Naive thymus-derived CD8-positive, alpha-beta T cell (primary cell): ENCODE results near the gene ARAP2. TPM values are rescaled to one million over a fixed set of nuclear protein-coding genes. Genes with fewer than 3 reads are reported as not detected.

Experiments
- ATAC-seq, 2 donors: fragments of 150-1000 bp; cut with Tn5 transposase in 1 of 2; sonication (Bioruptor Pico), chemical (Tn5 transposase) in 1 of 2; 1 replicate in 1 of 2; 2 replicates in 1 of 2; pipeline ENCODE4 v1.10.0; 2021; ENCODE audit warnings: mild to moderate bottlenecking in 2 of 2, moderate library complexity in 2 of 2
- POLR2A ChIA-PET: fragments of 350-600 bp; sonication (Branson Sonifier 250); formaldehyde crosslinking; loops from one replicate; lab custom pipeline; 2021; ENCODE audit warnings: antibody characterized with exemption; lab: Charles Lee
- DNase-seq, 10 donors: peaks; one replicate each; pipeline versions ENCODE4 v3.0.0 to v3.0.0-alpha.2; 2020 to 2022
- H3K27ac Mint-ChIP-seq, 10 donors: one replicate each; pipeline ENCODE4 v1.8.0; 2020 to 2022; ENCODE audit warnings: mild to moderate bottlenecking in 10 of 10, mixed read lengths in 10 of 10, moderate library complexity in 4 of 10, inconsistent platforms in 1 of 10
- H3K27me3 Mint-ChIP-seq, 5 donors: one replicate each; pipeline ENCODE4 v1.8.0; 2021 to 2022; ENCODE audit warnings: mixed read lengths in 5 of 5
- H3K36me3 Mint-ChIP-seq, 3 donors: one replicate each; pipeline ENCODE4 v1.8.0; 2020 to 2022; ENCODE audit warnings: mixed read lengths in 3 of 3, mild to moderate bottlenecking in 2 of 3, inconsistent platforms in 1 of 3
- H3K4me1 Mint-ChIP-seq, 4 donors: one replicate each; pipeline ENCODE4 v1.8.0; 2021 to 2022; ENCODE audit warnings: mixed read lengths in 4 of 4
- H3K4me3 Mint-ChIP-seq, 10 donors: one replicate each; pipeline ENCODE4 v1.8.0; 2020 to 2022; ENCODE audit warnings: mild to moderate bottlenecking in 10 of 10, mixed read lengths in 10 of 10, moderate library complexity in 6 of 10, inconsistent platforms in 1 of 10
- H3K9me3 Mint-ChIP-seq, 9 donors: one replicate each; pipeline ENCODE4 v1.8.0; 2020 to 2022; ENCODE audit warnings: mixed read lengths in 9 of 9, mild to moderate bottlenecking in 3 of 9, inconsistent platforms in 1 of 9, moderate library complexity in 1 of 9
- polyA plus RNA-seq, 3 donors: library from polyadenylated mRNA; unstranded; fragments of 300-500 nt; fragmentation: Illumina TruSeq; gene quantifications; one replicate each; pipeline ENCODE4 v1.2.3, GENCODE V29; 2021
- total RNA-seq, 8 experiments: library from RNA in 2 of 8; stranded (reverse) in 2 of 8; gene quantifications; one replicate each; pipeline ENCODE4 v1.2.3 and lab custom pipeline; 2021 to 2026

ARAP2 gene
- total and polyA plus RNA-seq, 5 experiments from 2014 or later = 11.2 to 46.3 (median 19.0) TPM

DNA sequence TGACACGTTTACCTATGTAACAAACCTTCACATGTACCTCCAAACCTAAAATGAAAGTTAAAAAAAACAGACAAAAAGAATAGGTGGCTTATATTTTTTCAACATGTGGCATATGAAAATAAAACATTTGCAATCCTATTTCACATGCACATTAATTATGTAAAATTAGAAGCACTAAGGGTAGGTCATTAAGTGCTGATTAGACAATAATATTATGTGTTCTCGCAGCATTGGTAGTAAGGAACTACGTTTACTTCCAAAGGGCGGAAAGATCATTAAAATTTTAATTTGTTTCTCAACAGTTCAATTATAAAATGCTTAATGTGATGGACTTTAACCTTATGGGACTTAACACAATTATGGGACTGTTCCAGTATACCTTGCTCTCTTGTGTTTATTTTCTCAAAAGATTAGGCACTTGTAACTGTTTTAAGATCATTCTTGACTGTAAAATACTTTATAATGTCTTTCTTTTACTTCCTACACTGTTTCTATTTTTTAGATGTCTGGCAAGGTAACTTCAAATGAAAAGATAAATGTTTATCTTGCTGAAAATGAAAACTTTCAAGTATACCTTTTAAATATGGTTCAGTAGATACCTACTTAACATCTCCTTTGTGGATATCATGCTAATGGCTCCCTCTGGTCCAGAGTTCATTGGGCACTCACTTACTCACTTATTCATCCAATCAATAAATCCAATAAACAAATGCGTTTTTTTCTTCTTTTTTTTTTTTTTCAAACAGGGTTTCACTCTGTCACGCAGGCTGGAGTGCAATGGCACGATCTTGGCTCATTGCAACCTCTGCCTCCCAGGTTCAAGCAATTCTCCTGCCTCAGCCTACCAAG, 202.0 kb downstream of the ARAP2 start:
- DNase-seq (no peak), ATAC-seq (no peak)
- Mint-ChIP-seq H3K27me3 (peaks cover 0 to 1% (median 0%) of the 10 kb centered on the region in 5 donors), H3K36me3 (peaks cover 0 to 4% (median 2%) of the 10 kb centered on the region in 3 donors), H3K4me1 (peaks cover 0 to 8% (median under 1%) of the 10 kb centered on the region in 4 donors), H3K4me3 (no peak overlapping the region), H3K9me3 (peaks cover 0 to 5% (median 0%) of the 10 kb centered on the region in 9 donors), H3K27ac (no peak overlapping the region)
- POLR2A ChIA-PET = no interaction called here

DNA sequence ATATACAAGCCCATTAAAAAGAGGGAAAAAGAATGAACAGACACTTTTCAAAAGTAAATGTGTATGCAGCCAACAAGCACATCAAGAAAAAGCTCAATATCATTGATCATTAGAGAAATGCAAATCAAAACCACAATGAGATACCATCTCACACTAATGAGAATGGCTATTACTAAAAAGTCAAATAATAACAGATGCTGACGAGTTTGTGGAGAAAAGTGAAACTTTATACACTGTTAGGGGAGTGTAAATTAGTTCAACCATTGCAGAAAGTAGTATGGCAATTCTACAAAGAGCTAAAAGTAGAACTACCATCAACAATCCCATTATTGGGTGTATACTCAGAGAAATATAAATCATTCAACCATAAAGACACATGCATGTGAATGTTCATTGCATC, 203.0 kb downstream of the ARAP2 start:
- POLR2A ChIA-PET = no interaction called here
- H3K27ac Mint-ChIP-seq = no peak overlapping the region
- DNase-seq = no peak
- peaks cover 0 to 5% (median 0%) of the 10 kb centered on the region in 9 donors for H3K9me3 Mint-ChIP-seq
- peaks cover 0 to 8% (median under 1%) of the 10 kb centered on the region in 4 donors for H3K4me1 Mint-ChIP-seq
- no peak overlapping the region for H3K4me3 Mint-ChIP-seq
- no peak for ATAC-seq
- peaks cover 0 to 1% (median 0%) of the 10 kb centered on the region in 5 donors for H3K27me3 Mint-ChIP-seq
- peaks cover 0 to 7% (median 4%) of the 10 kb centered on the region in 3 donors for H3K36me3 Mint-ChIP-seq

DNA sequence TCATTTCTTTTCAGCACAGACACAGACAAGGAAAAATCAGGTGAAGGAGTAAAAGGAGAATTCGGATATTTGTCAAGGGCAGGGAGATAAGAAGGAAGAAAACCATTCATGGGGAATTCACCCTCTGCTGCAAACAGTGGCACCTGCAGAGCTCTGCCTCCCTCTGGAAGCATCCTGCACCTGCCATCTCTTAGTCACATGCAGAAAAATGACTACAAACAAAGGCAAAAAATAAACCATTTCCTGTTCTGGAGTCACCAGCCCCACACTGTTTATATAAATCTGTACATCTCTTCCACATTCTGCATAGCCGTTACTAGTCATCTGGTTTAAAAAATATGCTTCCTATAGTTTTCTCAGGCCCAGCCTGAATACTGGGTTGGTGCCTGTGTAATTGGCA, 205.3 kb downstream of the ARAP2 start:
- peaks cover 0 to 10% (median 0%) of the 10 kb centered on the region in 9 donors for H3K9me3 Mint-ChIP-seq
- POLR2A ChIA-PET = no interaction called here
- no peak overlapping the region for H3K4me3 Mint-ChIP-seq
- peaks cover 0 to 8% (median under 1%) of the 10 kb centered on the region in 4 donors for H3K4me1 Mint-ChIP-seq
- DNase-seq (no peak), ATAC-seq (no peak)
- peaks cover 0 to 15% (median 15%) of the 10 kb centered on the region in 3 donors for H3K36me3 Mint-ChIP-seq
- H3K27me3 Mint-ChIP-seq = peaks cover 0 to 1% (median 0%) of the 10 kb centered on the region in 5 donors
- no peak overlapping the region for H3K27ac Mint-ChIP-seq

DNA sequence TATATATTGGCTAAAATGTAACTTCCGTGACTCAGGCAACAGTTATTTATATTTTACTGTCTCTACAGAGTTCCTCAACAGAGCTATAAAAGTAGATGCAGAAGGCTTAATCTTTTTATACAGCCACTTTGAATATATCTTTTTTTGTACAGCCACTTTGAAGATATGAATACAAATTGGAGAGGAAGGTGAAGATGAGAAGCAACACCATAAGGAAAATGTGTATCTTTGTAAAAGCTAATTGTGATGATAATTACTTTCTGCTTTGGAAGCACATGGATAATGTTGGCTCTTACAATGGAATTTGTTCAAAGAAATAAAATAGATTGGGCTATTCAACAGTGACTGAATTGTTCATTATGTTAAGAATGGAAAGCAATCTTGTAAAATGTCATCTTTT, 205.8 kb downstream of the ARAP2 start:
- POLR2A ChIA-PET = no interaction called here
- DNase-seq = no peak
- no peak overlapping the region for H3K27ac Mint-ChIP-seq
- H3K9me3 Mint-ChIP-seq = peaks cover 0 to 15% (median 0%) of the 10 kb centered on the region in 9 donors
- H3K27me3 Mint-ChIP-seq = peaks cover 0 to under 1% (median 0%) of the 10 kb centered on the region in 5 donors
- no peak for ATAC-seq
- peaks cover 0 to 8% (median under 1%) of the 10 kb centered on the region in 4 donors for H3K4me1 Mint-ChIP-seq
- H3K4me3 Mint-ChIP-seq = no peak overlapping the region
- peaks cover 0 to 19% (median 15%) of the 10 kb centered on the region in 3 donors for H3K36me3 Mint-ChIP-seq

DNA sequence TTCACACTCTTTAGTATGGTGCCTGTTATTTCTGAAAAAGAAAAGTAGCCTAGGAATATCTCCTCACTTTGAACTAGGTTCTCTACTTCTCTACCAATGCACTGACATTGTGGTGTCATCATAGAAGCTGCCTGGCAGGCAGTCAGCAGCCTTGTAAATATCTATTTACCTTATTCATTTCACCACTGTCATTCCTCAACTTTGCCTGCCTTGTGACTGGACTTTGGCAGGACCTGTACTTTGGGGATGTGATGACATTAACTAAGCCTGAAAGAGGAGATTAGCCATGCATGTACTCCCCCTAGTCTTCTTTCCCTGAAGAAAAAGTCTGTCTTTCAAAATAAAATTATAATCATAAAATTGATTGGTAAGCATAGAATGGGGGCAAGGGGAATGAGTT, 207.2 kb downstream of the ARAP2 start:
- no peaks in the 10 kb centered on the region for H3K27me3 Mint-ChIP-seq
- H3K9me3 Mint-ChIP-seq = peaks cover 0 to 20% (median 0%) of the 10 kb centered on the region in 9 donors
- H3K4me1 Mint-ChIP-seq = peaks cover 0 to 8% (median under 1%) of the 10 kb centered on the region in 4 donors
- H3K36me3 Mint-ChIP-seq = peaks cover 0 to 19% (median 15%) of the 10 kb centered on the region in 3 donors
- DNase-seq (no peak), ATAC-seq (no peak)
- H3K4me3 Mint-ChIP-seq = no peak overlapping the region
- POLR2A ChIA-PET = no interaction called here
- no peak overlapping the region for H3K27ac Mint-ChIP-seq

DNA sequence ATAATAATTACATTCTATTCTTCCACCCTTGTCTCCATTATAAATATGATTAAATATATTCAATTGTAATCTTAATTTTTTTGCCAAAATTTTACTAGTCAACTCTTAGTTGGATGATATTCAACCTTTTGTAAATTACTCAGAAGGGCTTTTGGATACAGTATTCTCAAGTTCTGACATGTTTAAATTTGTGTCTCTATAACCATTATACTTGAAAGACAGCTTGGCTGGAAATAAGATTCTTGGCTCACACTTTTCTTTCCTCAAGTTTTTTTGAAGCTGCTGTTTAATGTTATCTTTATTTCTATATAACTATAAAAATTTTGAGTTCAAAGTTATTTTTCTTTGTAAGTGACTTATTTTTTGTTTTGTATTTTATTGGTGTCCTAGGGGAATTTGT, 214.4 kb downstream of the ARAP2 start:
- POLR2A ChIA-PET = no interaction called here
- Mint-ChIP-seq H3K36me3 (peaks cover 0 to 12% (median 5%) of the 10 kb centered on the region in 3 donors), H3K9me3 (peaks cover 0 to 15% (median 0%) of the 10 kb centered on the region in 9 donors), H3K27me3 (no peaks in the 10 kb centered on the region), H3K4me3 (no peak overlapping the region), H3K4me1 (no peaks in the 10 kb centered on the region), H3K27ac (no peak overlapping the region)
- no peak for ATAC-seq
- DNase-seq = no peak

DNA sequence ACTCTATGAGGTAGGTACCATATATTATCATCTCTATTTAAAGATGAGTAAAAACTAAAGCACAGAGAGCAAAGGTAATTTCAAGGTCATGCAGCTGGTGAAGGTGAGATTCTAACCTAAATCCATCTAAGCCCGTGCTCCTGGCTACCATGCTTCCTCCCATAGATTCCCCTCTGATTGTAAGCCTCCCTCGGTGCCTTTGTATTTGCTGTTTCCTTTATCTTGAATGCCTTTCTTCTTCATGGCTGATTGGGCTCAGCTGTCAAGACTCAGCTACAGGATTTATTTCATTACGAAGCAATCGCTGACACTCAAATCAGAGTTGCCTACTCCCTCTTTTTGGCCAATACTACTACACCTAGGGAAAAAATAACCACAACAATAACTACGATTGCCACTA, 217.1 kb downstream of the ARAP2 start:
- no peak overlapping the region for H3K4me3 Mint-ChIP-seq
- no peaks in the 10 kb centered on the region for H3K27me3 Mint-ChIP-seq
- no peaks in the 10 kb centered on the region for H3K4me1 Mint-ChIP-seq
- POLR2A ChIA-PET = no interaction called here
- H3K36me3 Mint-ChIP-seq = no peaks in the 10 kb centered on the region
- no peaks in the 10 kb centered on the region for H3K9me3 Mint-ChIP-seq
- ATAC-seq (no peak), DNase-seq (no peak)
- H3K27ac Mint-ChIP-seq = no peak overlapping the region

DNA sequence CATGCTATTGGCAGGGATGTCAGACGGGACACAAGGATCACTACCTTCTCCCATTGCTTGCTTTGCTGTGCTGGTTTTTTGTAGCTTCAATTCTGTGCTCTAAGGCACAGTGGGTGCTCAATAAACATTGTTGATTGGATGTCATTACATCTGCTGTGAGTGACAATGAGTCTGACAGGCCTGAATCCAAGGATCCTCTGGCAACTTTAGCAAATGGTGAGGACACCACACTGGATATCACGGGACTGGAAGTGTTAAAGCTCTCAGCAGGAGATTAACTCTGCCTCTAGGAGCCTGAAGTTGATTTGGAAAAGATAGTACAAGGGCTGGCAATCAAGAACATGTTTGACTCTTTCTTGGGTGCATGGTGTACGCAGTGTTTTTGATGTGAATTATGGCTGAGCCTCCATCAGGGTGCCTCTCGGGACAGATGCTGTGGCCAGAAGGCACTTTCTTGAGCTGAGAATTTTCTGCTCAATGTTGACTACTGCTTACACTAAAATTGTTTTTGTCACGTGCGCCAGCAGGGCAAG, 217.9 kb downstream of the ARAP2 start:
- Mint-ChIP-seq H3K4me3 (no peak overlapping the region), H3K36me3 (no peaks in the 10 kb centered on the region), H3K4me1 (no peaks in the 10 kb centered on the region), H3K27me3 (no peaks in the 10 kb centered on the region), H3K9me3 (no peaks in the 10 kb centered on the region), H3K27ac (no peak overlapping the region)
- POLR2A ChIA-PET = no interaction called here
- DNase-seq (no peak), ATAC-seq (no peak)

DNA sequence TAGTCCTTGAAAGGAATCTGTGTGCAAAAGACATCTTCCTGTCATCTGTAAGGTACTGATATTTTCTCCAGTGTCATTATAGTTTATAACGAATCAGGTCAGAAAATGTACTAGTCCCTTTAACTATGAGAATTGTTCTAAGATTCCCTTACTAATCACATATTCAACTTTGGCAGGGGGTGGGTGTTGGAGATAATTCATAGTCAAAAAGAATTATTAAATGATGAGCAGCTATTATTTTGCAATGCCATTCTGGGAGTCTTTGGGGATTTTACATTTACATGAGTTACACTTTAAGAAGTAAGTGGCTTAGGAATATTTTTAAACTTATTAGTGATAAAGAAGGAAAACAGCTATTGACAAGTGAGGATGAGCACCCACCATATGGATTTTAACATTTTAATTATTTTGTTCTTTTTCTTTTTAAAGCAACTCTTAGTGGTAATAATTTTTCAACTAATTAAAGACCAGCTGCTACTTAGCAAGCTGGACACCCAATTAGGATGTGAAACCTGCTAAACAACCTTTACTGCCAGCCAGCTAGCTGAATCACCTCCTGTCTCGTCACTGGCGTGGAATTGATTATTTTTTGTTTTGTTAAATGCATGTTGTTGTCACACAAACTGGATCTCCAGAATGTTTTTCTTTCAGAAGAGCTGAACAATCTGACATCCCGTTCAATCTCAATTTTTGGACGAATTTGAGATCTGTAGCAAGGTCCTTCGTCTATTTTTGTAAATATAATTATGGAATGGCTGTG, 219.2 kb downstream of the ARAP2 start:
- H3K27me3 Mint-ChIP-seq = no peaks in the 10 kb centered on the region
- H3K4me1 Mint-ChIP-seq = no peaks in the 10 kb centered on the region
- no peak overlapping the region for H3K27ac Mint-ChIP-seq
- peaks cover 0 to 5% (median 3%) of the 10 kb centered on the region in 3 donors for H3K36me3 Mint-ChIP-seq
- ATAC-seq = no peak
- no peak for DNase-seq
- POLR2A ChIA-PET = no interaction called here
- H3K9me3 Mint-ChIP-seq = peaks cover 0 to 4% (median 0%) of the 10 kb centered on the region in 9 donors
- no peak overlapping the region for H3K4me3 Mint-ChIP-seq

DNA sequence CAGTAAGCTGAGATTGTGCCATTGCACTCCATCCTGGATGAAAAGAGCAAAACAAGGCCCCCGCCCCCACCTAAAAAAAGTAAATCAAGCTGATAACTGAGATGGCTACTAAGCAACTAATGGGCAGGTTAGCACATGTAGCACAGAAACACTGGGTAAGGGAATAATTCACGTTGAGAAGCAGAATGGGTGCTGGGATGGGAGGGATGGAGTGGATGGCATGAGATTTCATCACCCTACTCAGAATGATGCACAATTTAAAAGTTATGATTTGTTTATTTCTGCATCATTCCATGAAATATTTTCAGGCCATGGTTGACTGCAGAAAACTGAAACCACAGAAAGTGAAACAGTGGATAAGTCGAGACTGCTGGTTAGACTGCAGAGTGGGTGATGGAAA, 224.0 kb downstream of the ARAP2 start:
- H3K4me3 Mint-ChIP-seq = no peak overlapping the region
- DNase-seq = no peak
- ATAC-seq = no peak
- POLR2A ChIA-PET = no interaction called here
- no peaks in the 10 kb centered on the region for H3K4me1 Mint-ChIP-seq
- H3K27me3 Mint-ChIP-seq = no peaks in the 10 kb centered on the region
- no peak overlapping the region for H3K27ac Mint-ChIP-seq
- peaks cover 0 to 4% (median 0%) of the 10 kb centered on the region in 9 donors for H3K9me3 Mint-ChIP-seq
- peaks cover 0 to 5% (median 5%) of the 10 kb centered on the region in 3 donors for H3K36me3 Mint-ChIP-seq
